Measurements from ENCODE around the gene PPM1N.

Gene PPM1N

GRCh38 chr19:45492627-45493470 lies 5.4 kb upstream of the PPM1N start:
- DNase-seq = peak; percentile 61

GRCh38 chr19:45494261-45494916 lies 3.9 kb upstream of the PPM1N start:
- DNase-seq = no peak

- no peak for DNase-seq
Measured at GRCh38 chr19:45495178-45495577, 3.1 kb upstream of the PPM1N start.

GRCh38 chr19:45496349-45496953 lies 1.8 kb upstream of the PPM1N start:
- DNase-seq = peak; percentile 84

DNA sequence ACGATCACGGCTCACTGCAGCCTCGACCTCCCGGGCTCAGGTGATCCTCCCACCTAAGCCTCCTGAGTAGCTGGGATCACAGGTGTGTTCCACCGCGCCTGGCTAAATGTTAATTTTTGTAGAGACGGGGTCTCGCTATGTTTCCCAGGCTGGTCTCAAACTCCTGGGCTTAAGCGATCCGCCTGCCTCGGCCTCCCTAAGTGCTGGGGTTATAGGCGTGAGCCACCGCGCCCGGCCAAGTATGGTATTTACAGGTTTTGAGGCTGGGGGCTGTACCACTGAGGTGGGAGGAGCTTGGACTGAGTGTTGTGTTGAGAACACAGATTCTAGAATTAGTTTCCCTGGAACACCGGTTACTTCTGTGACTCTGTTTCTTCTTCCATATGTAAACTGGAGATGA lies 452 bp upstream of the PPM1N start:
- DNase-seq = peak; percentile 43

- peak; percentile 55 for DNase-seq
Measured at GRCh38 chr19:45499196-45500180, 1.2 kb downstream of the PPM1N start.

DNA sequence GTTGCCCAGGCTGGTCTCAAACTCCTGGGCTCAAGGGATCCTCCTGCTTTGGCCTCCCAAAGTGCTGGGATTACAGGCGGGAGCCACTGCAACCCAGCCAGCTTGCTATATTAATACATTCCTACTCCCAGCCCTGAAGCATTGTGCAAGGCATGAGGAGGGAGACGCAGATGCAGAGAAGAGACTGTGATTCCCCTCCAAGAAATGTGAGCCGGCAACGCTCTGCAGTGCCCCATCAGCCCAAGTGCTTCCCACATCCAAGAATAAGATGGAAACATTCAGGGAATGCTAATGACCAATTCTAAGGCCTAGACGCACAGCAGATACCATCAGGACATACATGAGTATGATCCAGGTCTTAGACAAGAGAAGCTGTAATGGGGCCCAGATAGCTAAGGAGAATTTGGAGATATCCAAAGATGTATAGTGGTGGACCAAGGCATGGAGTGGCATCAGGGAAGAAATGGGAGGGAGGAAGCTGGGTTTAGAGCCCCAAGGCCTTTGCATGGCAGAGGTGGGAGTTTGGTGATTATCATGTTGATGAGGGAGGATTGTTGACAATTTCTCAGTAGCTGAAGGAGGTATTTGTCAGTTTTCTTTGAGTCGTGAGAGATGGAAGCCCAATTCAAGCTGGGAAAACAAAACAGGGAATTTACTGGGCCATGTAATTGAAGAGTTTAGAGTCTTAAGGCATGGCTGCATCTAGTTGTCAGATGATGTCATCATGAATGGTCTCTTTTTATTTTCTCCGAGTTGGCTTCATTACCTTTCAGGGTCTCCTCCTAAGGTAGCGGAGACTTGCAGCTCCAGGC lies 2.9 kb downstream of the PPM1N start:
- no peak for DNase-seq

DNA sequence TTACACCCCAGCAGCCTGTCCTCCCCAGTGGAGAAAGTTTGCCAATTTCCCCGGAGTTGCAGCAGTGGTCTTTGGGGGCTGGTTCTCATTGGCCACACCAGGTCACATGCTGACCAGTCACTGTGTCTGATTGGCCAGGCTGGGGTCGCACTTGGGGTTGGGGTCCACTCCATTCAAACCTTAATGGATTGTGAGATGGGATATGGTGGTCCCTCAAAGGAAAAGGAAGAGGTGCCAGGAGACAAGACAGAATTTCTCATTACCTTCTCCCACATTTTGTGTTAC lies 3.4 kb downstream of the PPM1N start:
- DNase-seq = no peak

DNA sequence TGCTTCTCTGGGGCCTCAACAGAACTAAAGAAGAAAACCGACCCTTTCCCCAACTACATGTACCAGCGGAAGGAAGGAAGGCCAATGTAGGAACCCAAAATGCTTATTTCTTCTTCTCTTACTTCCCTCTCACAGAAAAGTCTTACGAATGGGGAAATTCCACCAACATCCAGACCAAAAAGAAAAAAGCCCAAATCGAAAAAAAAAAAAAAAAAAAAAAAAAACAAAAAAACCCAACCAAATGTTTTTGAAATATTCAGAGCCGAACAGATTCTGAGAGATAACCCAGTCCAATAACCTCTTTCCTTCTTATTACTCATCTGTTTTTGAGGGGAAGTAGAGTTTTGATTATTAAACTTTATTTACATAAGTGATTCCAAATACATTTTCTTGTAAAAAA lies 3.9 kb downstream of the PPM1N start:
- DNase-seq = no peak

DNA sequence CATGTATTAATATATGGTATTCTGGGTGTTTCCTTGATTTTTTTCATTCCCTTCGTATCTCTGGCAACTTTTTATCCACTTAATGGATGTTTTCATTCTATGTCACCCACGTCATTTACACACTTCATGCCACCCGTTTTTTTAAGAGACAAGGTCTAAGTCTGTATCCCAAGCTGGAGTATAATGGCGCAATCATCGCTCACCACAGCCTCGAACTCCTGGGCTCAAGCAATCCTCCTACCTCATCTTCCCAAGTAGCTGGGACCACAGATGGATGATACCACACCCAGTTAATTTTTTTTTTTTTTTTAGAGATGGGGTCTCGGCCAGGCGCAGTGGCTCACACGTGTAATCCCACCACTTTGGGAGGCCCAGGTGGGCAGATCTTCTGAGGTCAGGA lies 5.7 kb downstream of the PPM1N start:
- no peak for DNase-seq

DNA sequence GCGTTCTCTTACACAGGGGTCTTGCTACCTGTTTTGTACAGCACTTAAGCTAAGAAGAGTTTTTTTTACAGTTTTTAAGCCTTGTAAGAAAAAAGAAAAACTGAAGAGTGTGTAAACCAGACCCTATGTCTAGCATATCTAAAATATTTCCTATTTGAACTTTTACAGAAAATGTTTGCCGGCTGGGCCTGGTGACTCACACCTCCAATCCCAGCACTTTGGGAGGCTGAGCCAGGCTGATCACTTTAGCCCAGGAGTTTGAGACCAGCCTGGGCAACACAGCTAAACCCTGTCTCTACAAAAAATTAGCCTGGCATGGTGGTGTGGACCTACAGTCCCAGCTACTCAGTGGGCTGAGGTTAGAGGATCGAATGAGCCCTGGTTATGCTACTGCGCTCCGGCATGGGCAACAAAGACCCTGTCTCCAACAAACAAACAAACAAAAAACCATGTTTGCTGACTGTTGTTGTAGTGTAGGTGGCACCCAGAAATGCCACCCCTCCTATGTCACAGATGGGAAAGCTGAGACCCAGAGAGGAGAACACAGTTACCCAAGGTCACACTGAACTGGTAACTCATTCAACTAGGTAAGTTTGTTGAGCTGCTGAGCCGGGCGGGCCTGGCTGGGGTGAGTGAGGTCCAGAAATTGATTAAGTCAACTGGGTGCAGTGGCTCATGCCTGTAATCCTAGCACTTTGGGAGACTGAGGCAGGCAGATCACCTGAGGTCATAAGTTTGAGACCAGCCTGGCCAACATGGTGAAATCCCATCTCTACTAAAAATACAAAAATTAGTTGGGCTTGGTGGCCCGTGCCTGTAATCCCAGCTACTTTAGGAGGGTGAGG lies 7.1 kb downstream of the PPM1N start:
- DNase-seq = no peak

DNA sequence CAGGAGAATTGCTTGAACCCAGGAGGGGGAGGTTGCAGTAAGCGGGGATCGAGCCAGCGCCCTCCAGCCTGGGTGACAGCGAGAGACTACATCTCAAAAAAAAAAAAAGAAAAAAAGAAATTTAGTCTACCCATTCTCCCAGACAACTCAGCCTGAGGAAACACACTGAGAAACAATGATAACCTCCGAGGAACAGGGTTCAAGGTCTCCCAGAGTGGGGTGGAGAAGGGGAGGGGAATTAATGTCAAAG lies 7.7 kb downstream of the PPM1N start:
- DNase-seq = no peak

DNA sequence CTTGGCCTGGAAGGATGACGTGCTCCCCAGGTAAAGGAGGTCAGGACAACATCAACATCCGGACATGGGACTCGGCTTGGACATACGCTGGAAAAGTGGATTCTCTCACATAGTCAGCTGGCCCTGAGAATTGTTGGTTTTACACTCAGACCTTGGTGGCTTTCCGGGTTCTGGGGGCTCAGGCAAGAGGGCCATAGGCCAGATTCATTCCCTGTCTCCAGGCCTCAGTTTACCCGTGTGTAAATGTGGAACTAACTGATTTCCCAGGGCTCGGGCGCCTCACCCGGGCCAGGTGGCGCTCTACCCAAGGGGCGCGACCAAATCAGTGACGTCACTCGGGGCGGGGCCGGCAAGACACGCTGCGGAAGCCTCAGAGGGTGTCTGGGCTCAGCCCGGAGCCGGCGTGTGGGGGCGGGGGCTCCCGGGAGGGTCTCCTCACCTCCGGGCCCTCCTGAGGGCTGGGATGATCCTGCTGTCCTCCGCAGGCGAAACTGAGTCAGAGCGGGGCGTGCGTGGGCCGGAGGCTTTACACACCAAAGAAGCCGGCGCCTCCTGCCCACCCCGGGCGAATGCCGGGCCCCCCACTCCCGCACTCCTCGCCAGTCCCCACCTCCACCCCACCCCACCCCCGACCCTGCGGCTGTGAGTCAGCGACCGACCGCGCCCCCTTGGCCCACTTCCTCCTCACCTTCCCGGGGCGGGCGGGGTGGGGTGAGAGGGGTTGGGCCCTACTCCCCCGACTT lies 8.2 kb downstream of the PPM1N start:
- peak; percentile 95 for DNase-seq

GRCh38 chr19:45506989-45507871 lies 9.0 kb downstream of the PPM1N start, which contains the start of gene VASP:
Gene VASP, plus strand, starts transcription at chr19:45507479. Its CDS starts 293 bp downstream, at chr19:45507772.
- DNase-seq = peak; percentile 93

- DNase-seq = peak; percentile 34
Measured at GRCh38 chr19:45507872-45508416, 9.7 kb downstream of the PPM1N start.

GRCh38 chr19:45508417-45508860 lies 10.2 kb downstream of the PPM1N start:
- DNase-seq = peak; percentile 44

DNA sequence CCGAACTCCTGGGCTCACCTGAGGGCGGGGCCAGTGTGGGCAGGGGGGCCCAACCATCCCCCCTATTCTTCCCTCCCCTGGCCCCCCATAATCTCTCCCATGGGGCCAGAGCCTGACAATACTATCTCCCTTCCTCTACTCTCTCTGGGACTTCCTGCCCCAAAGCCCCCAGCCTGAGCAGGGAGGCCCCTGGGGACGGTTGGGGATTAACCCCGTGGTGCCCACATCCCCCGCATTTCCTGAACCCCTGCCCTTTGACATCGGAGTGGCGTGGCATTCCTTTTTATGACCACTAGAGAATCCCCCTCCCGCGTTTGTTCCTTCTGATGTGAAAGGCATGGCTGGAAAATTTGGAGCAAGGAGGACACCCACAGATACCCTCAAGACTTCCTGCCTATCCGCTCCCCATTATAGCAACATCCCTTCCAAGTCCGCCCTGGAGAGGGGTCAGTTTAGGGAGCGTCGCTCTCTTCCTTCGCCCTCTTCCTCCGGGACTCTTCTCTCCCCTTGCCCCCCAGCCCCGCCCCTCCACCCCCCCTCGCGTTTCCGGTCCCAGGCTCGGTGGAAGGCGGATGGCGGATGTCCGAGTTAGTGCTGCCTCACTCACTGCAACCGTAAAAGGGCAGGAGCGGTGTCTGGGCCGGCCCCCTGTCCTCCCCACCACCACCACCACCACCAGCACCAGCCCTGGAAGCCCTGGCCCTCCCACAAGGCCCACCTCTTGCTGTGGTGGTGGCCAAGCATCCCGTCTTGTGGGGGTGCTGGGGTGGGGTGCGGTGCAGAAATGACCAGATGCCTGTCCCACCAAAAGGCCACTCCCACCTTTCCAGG lies 10.8 kb downstream of the PPM1N start:
- DNase-seq = peak; percentile 51

- DNase-seq = no peak
Measured at GRCh38 chr19:45509692-45510015, 11.4 kb downstream of the PPM1N start.

Data from eye (tissue), 1 donor.